ENCODE data around the gene AMDHD1.

The AMDHD1 gene

GRCh38 chr12:95988506-95989275 lies 45.6 kb downstream of the AMDHD1 start:
- H3K4me3 ChIP-seq (ENCODE audit: low read depth, low read length): no peak overlapping the region
- no peak for TF ChIP-seq CTCF (IDR thresholded peaks at IDR 0.05; ENCODE audit: low read depth, low read length)
- no peak for DNase-seq
- no peaks in the 10 kb centered on the region for H3K4me1 ChIP-seq
- H3K27me3 ChIP-seq: peaks cover 8% of the 10 kb centered on the region
- no peaks in the 10 kb centered on the region for H3K36me3 ChIP-seq
- no peaks in the 10 kb centered on the region for H3K9me3 ChIP-seq

GRCh38 chr12:95989504-95990123 lies 46.5 kb downstream of the AMDHD1 start:
- Histone ChIP-seq H3K27me3 (peaks cover 8% of the 10 kb centered on the region), H3K4me3 (ENCODE audit: low read depth, low read length) (no peak overlapping the region), H3K9me3 (no peaks in the 10 kb centered on the region), H3K36me3 (no peaks in the 10 kb centered on the region), H3K4me1 (no peaks in the 10 kb centered on the region)
- DNase-seq: no peak
- no peak for TF ChIP-seq CTCF (IDR thresholded peaks at IDR 0.05; ENCODE audit: low read depth, low read length)

GRCh38 chr12:95990136-95990535 lies 47.0 kb downstream of the AMDHD1 start:
- Histone ChIP-seq H3K4me3 (ENCODE audit: low read depth, low read length) (no peak overlapping the region), H3K27me3 (peaks cover 8% of the 10 kb centered on the region)

DNA sequence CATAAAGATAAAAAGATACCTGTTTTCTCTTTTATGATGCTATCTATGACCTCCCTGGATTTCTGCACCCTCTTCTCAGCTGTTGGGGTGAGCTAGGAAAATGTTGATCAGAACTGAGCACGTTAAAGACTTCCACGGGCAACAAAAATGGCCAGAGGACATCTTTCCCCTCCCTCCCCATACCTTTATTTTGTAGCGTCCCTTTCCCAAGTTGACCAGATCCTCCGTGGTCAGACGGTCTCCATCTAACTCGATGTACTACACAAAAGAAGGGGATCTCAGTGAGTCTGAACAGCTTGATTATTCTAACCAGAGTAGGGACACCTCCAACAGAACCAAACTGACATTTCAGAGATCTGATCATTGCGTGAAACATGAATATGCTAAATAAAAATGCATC lies 50.8 kb downstream of the AMDHD1 start:
- H3K4me1 ChIP-seq: no peaks in the 10 kb centered on the region
- no peak for DNase-seq
- peaks cover 8% of the 10 kb centered on the region for H3K27me3 ChIP-seq
- no peaks in the 10 kb centered on the region for H3K36me3 ChIP-seq
- TF ChIP-seq CTCF (IDR thresholded peaks at IDR 0.05; ENCODE audit: low read depth, low read length): no peak
- no peak overlapping the region for H3K4me3 ChIP-seq (ENCODE audit: low read depth, low read length)
- H3K9me3 ChIP-seq: no peaks in the 10 kb centered on the region

More at GRCh38 chr12:95990136-95990535, 47.0 kb downstream of the AMDHD1 start:
- no peaks in the 10 kb centered on the region for H3K36me3 ChIP-seq
- no peak for DNase-seq
- H3K9me3 ChIP-seq: no peaks in the 10 kb centered on the region
- no peaks in the 10 kb centered on the region for H3K4me1 ChIP-seq
- no peak for TF ChIP-seq CTCF (IDR thresholded peaks at IDR 0.05; ENCODE audit: low read depth, low read length)

- peaks cover 5% of the 10 kb centered on the region for H3K27me3 ChIP-seq
- H3K36me3 ChIP-seq: no peaks in the 10 kb centered on the region
- no peak overlapping the region for H3K4me3 ChIP-seq (ENCODE audit: low read depth, low read length)
- no peaks in the 10 kb centered on the region for H3K4me1 ChIP-seq
- no peak for DNase-seq
- H3K9me3 ChIP-seq: no peaks in the 10 kb centered on the region
- TF ChIP-seq CTCF (IDR thresholded peaks at IDR 0.05; ENCODE audit: low read depth, low read length): no peak
Observed at GRCh38 chr12:95994476-95994875, 51.3 kb downstream of the AMDHD1 start.

All from BE2C (cell line).